ENCODE data around the gene EFNB3. TPM values are rescaled to one million over a fixed set of nuclear protein-coding genes. Genes with fewer than 3 reads are reported as not detected.

The EFNB3 gene
- total RNA-seq, 2 donors from 2014 or later = not detected

GRCh38 chr17:7727886-7728285 is 22.9 kb downstream of the EFNB3 start:
- H3K9me3 ChIP-seq = no peaks in the 10 kb centered on the region
- no peak for TF ChIP-seq CTCF (IDR thresholded peaks at IDR 0.05)
- H3K36me3 ChIP-seq = no peaks in the 10 kb centered on the region
- DNase-seq (ENCODE audit: low spot score) (no peak), ATAC-seq (ENCODE audit: insufficient number of reproducible peaks, low FRiP score, low read depth) (no peak)
- no peaks in the 10 kb centered on the region for H3K27me3 ChIP-seq (replicated peaks; ENCODE audit: insufficient read depth)
- H3K4me3 ChIP-seq = no peak overlapping the region
- H3K4me1 ChIP-seq (ENCODE audit: control insufficient read depth in 1 of 2, low read depth in 2 of 2) = no peaks in the 10 kb centered on the region
- H3K27ac ChIP-seq = no peak overlapping the region

- H3K9me3 ChIP-seq = no peaks in the 10 kb centered on the region
- TF ChIP-seq CTCF (IDR thresholded peaks at IDR 0.05) = no peak
- no peaks in the 10 kb centered on the region for H3K4me1 ChIP-seq (ENCODE audit: control insufficient read depth in 1 of 2, low read depth in 2 of 2)
- H3K36me3 ChIP-seq = no peaks in the 10 kb centered on the region
- H3K4me3 ChIP-seq = no peak overlapping the region
- H3K27ac ChIP-seq = no peak overlapping the region
- DNase-seq (ENCODE audit: low spot score) (no peak), ATAC-seq (ENCODE audit: insufficient number of reproducible peaks, low FRiP score, low read depth) (no peak)
- no peaks in the 10 kb centered on the region for H3K27me3 ChIP-seq (replicated peaks; ENCODE audit: insufficient read depth)
Observed at GRCh38 chr17:7729816-7730215, 24.8 kb downstream of the EFNB3 start.

GRCh38 chr17:7732981-7733539 is 28.1 kb downstream of the EFNB3 start:
- H3K36me3 ChIP-seq = no peaks in the 10 kb centered on the region
- no peak for TF ChIP-seq CTCF (IDR thresholded peaks at IDR 0.05)
- DNase-seq (ENCODE audit: low spot score) (no peak), ATAC-seq (ENCODE audit: insufficient number of reproducible peaks, low FRiP score, low read depth) (no peak)
- H3K27ac ChIP-seq = no peak overlapping the region
- no peaks in the 10 kb centered on the region for H3K27me3 ChIP-seq (replicated peaks; ENCODE audit: insufficient read depth)
- H3K4me3 ChIP-seq = no peak overlapping the region
- no peaks in the 10 kb centered on the region for H3K4me1 ChIP-seq (ENCODE audit: control insufficient read depth in 1 of 2, low read depth in 2 of 2)
- no peaks in the 10 kb centered on the region for H3K9me3 ChIP-seq

- Histone ChIP-seq H3K4me3 (no peak overlapping the region), H3K36me3 (no peaks in the 10 kb centered on the region), H3K27me3 (replicated peaks; ENCODE audit: insufficient read depth) (no peaks in the 10 kb centered on the region), H3K27ac (no peak overlapping the region), H3K4me1 (ENCODE audit: control insufficient read depth in 1 of 2, low read depth in 2 of 2) (no peaks in the 10 kb centered on the region), H3K9me3 (no peaks in the 10 kb centered on the region)
- DNase-seq (ENCODE audit: low spot score) = no peak
- TF ChIP-seq CTCF (IDR thresholded peaks at IDR 0.05) = no peak
- ATAC-seq (ENCODE audit: insufficient number of reproducible peaks, low FRiP score, low read depth) = no peak
Observed at GRCh38 chr17:7737601-7738000, 32.6 kb downstream of the EFNB3 start.

- no peaks in the 10 kb centered on the region for H3K9me3 ChIP-seq
- no peaks in the 10 kb centered on the region for H3K27me3 ChIP-seq (replicated peaks; ENCODE audit: insufficient read depth)
- no peak for DNase-seq (ENCODE audit: low spot score)
- H3K36me3 ChIP-seq = no peaks in the 10 kb centered on the region
- no peaks in the 10 kb centered on the region for H3K4me1 ChIP-seq (ENCODE audit: control insufficient read depth in 1 of 2, low read depth in 2 of 2)
- H3K4me3 ChIP-seq = no peak overlapping the region
- TF ChIP-seq CTCF (IDR thresholded peaks at IDR 0.05) = no peak
- ATAC-seq (ENCODE audit: insufficient number of reproducible peaks, low FRiP score, low read depth) = no peak
- no peak overlapping the region for H3K27ac ChIP-seq
Observed at GRCh38 chr17:7739746-7740145, 34.7 kb downstream of the EFNB3 start.

All from thoracic aorta (tissue), 2 donors.